ENCODE results near the gene SH3RF1. TPM values are rescaled to one million over a fixed set of nuclear protein-coding genes. Genes with fewer than 3 reads are reported as not detected.

SH3RF1 gene
- total and polyA plus RNA-seq, 7 experiments from 2014 or later = 0.08 to 3.8 (median 0.50) TPM; not detected in 3

DNA sequence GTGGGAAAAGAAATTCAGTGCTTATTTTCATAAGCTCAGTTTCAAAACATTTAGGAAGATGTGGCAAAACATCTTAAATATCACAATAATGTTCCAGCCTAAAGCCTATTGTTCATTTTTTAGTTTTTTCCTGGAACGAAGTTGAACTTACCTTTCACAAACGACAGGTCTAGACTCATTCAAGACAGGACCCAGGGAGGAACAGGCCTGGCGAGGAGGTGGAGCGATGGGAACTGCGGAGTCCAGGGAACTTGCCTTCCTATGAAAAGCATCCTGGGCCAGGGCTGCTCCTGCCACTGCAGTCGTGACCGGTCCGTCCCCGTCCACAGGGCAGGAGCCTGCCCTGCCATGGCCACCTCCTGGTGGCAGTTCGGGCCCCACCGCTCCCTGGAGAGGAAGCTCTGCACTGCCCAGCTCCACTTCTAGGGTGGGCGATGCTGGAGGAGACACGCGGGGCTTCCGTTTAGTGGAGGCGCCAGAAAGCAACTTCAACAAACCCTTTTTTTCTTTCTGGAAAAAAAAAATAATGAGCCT, 164.0 kb downstream of the SH3RF1 start:
- intact Hi-C loops (cut with micrococcal nuclease) = no loop called here
- H3K36me3 ChIP-seq (ENCODE audit: control insufficient read depth in 2 of 3, insufficient read depth in 3 of 3, low read length in 3 of 3) = no peaks in the 10 kb centered on the region

DNA sequence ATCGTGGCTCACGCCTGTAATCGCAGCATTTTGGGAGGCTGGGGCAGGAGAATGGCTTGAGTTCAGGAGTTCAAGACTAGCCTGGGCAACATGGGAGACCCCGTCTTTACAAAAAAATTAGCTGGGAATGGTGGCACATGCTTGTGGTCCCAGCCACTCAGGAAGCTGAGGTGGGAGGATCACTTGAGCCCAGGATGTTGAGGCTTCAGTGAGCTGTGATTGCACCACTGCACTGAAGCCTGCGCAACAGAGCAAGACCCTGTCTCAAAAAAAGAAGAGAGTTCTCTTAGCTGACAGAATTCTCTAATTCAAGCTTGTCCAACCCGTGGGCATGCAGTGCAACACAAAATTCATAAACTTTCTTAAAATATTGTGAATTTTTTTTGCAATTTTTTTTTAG, 165.1 kb downstream of the SH3RF1 start:
- no peak for DNase-seq
- ChIA-PET POLR2A (no interaction called here), CTCF (no interaction called here)
- intact Hi-C loops (cut with micrococcal nuclease) = no loop called here
- ATAC-seq = no peak
- Mint-ChIP-seq H3K27ac (no peak overlapping the region), H3K27me3 (peaks cover 0 to 7% (median 0%) of the 10 kb centered on the region in 5 donors), H3K36me3 (no peaks in the 10 kb centered on the region), H3K4me3 (no peak overlapping the region), H3K4me1 (no peaks in the 10 kb centered on the region), H3K9me3 (no peaks in the 10 kb centered on the region)
- Histone ChIP-seq H3K9me3 (ENCODE audit: control insufficient read depth in 2 of 3, low read length in 3 of 3) (no peaks in the 10 kb centered on the region), H3K27ac (ENCODE audit: low read depth, low read length) (no peak overlapping the region), H3K27me3 (ENCODE audit: control insufficient read depth in 2 of 2, insufficient read depth in 2 of 2, low read length in 2 of 2) (no peaks in the 10 kb centered on the region), H3K4me1 (ENCODE audit: control insufficient read depth in 2 of 2, insufficient read depth in 2 of 2, low read length in 2 of 2) (no peaks in the 10 kb centered on the region), H3K36me3 (ENCODE audit: control insufficient read depth in 2 of 3, insufficient read depth in 3 of 3, low read length in 3 of 3) (no peaks in the 10 kb centered on the region), H3K4me3 (ENCODE audit: low read length) (no peak overlapping the region)

More for the DNA sequence above, 164.0 kb downstream of the SH3RF1 start:
- ChIA-PET POLR2A (no interaction called here), CTCF (no interaction called here)
- Histone ChIP-seq H3K4me3 (ENCODE audit: low read length) (no peak overlapping the region), H3K27me3 (ENCODE audit: control insufficient read depth in 2 of 2, insufficient read depth in 2 of 2, low read length in 2 of 2) (no peaks in the 10 kb centered on the region), H3K9me3 (ENCODE audit: control insufficient read depth in 2 of 3, low read length in 3 of 3) (no peaks in the 10 kb centered on the region), H3K27ac (ENCODE audit: low read depth, low read length) (no peak overlapping the region), H3K4me1 (ENCODE audit: control insufficient read depth in 2 of 2, insufficient read depth in 2 of 2, low read length in 2 of 2) (no peaks in the 10 kb centered on the region)
- ATAC-seq (no peak), DNase-seq (no peak)
- Mint-ChIP-seq H3K9me3 (no peaks in the 10 kb centered on the region), H3K36me3 (no peaks in the 10 kb centered on the region), H3K27me3 (peaks cover 0 to 7% (median 0%) of the 10 kb centered on the region in 5 donors), H3K4me3 (no peak overlapping the region), H3K27ac (no peak overlapping the region), H3K4me1 (no peaks in the 10 kb centered on the region)

DNA sequence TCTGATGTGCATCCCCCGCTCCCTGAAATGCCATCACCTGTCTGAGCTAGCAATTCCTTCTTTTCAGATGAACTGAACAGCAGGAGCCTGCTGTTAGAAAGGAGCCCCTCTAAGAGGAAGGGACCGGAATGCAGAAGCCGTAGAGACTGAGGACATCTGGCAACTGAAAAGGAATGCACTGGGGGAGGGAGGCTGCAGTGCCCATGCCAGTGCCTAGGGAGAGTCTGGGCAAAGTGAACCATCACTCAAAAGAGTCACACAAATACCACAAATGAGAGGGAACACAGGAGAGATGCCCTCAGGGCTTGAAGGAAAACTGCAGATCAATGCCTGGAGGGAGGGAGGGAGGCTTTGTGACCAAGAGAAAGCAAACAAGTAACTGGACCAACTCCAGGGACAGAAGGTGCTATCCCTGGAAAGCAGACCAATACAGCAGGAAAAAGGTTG, 166.8 kb downstream of the SH3RF1 start:
- intact Hi-C loops (cut with micrococcal nuclease) = no loop called here
- no peak overlapping the region for H3K27ac Mint-ChIP-seq
- peaks cover 0 to 7% (median 0%) of the 10 kb centered on the region in 5 donors for H3K27me3 Mint-ChIP-seq
- Histone ChIP-seq H3K9me3 (ENCODE audit: control insufficient read depth in 2 of 3, low read length in 3 of 3) (no peaks in the 10 kb centered on the region), H3K4me3 (ENCODE audit: low read length) (no peak overlapping the region), H3K27ac (ENCODE audit: low read depth, low read length) (no peak overlapping the region), H3K36me3 (ENCODE audit: control insufficient read depth in 2 of 3, insufficient read depth in 3 of 3, low read length in 3 of 3) (no peaks in the 10 kb centered on the region), H3K4me1 (ENCODE audit: control insufficient read depth in 2 of 2, insufficient read depth in 2 of 2, low read length in 2 of 2) (no peaks in the 10 kb centered on the region), H3K27me3 (ENCODE audit: control insufficient read depth in 2 of 2, insufficient read depth in 2 of 2, low read length in 2 of 2) (no peaks in the 10 kb centered on the region)
- H3K4me1 Mint-ChIP-seq = peaks cover 0 to 2% (median 0%) of the 10 kb centered on the region in 7 donors
- ChIA-PET CTCF (no interaction called here), POLR2A (no interaction called here)
- H3K4me3 Mint-ChIP-seq = no peak overlapping the region
- H3K9me3 Mint-ChIP-seq = no peaks in the 10 kb centered on the region
- H3K36me3 Mint-ChIP-seq = no peaks in the 10 kb centered on the region
- DNase-seq = no peak
- no peak for ATAC-seq

DNA sequence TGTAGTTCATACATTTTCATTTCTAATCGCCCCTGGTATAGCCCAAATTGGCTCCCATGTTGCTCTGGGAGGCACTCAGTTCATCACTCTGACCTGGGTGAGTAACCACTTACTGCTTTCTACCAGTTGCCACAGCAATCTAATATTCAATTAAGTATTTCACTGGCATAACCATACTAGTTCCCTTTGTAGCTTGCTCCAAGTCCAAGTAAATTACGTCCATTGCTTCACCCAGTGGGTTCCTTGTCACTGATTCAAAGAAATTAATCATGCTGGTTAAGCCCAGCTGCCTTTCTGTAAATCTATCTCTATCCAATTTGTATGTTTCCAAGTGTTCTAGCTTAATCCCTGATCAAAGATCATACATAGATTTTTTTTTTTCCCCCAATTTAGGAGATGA, 168.7 kb downstream of the SH3RF1 start:
- ChIA-PET POLR2A (no interaction called here), CTCF (no interaction called here)
- DNase-seq (no peak), ATAC-seq (no peak)
- Mint-ChIP-seq H3K9me3 (peaks cover 0 to 5% (median 0%) of the 10 kb centered on the region in 11 donors), H3K36me3 (no peaks in the 10 kb centered on the region), H3K27me3 (peaks cover 0 to 11% (median 0%) of the 10 kb centered on the region in 5 donors), H3K4me1 (peaks cover 0 to 4% (median 0%) of the 10 kb centered on the region in 7 donors), H3K27ac (no peak overlapping the region), H3K4me3 (no peak overlapping the region)
- H3K4me1 ChIP-seq (ENCODE audit: control insufficient read depth in 2 of 2, insufficient read depth in 2 of 2, low read length in 2 of 2) = no peaks in the 10 kb centered on the region
- H3K36me3 ChIP-seq (ENCODE audit: control insufficient read depth in 2 of 3, insufficient read depth in 3 of 3, low read length in 3 of 3) = no peaks in the 10 kb centered on the region
- no peak overlapping the region for H3K27ac ChIP-seq (ENCODE audit: low read depth, low read length)
- H3K27me3 ChIP-seq (ENCODE audit: control insufficient read depth in 2 of 2, insufficient read depth in 2 of 2, low read length in 2 of 2) = no peaks in the 10 kb centered on the region
- intact Hi-C loops (cut with micrococcal nuclease) = no loop called here
- no peaks in the 10 kb centered on the region for H3K9me3 ChIP-seq (ENCODE audit: control insufficient read depth in 2 of 3, low read length in 3 of 3)
- no peak overlapping the region for H3K4me3 ChIP-seq (ENCODE audit: low read length)

DNA sequence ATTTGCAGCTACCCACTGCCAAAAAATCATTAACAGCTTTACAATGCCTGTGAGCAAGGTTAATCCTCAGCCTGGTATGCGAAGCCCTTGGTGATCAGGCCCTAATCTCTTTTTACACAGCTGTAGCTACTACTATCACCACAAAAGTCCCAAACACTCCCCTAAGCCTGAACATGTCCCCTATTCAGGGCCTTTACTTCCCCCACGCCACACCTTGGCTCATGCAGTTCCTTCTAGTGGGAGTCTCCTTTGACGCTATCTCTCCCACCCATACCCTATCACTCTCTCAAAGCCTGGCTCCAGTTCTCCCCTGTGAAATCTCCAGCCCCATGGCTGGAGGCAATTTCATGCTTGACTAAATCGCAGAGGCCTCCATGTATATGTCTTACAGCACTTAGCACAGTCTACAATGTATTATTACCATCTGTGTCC, 170.1 kb downstream of the SH3RF1 start:
- Histone ChIP-seq H3K4me3 (ENCODE audit: low read length) (no peak overlapping the region), H3K36me3 (ENCODE audit: control insufficient read depth in 2 of 3, insufficient read depth in 3 of 3, low read length in 3 of 3) (no peaks in the 10 kb centered on the region), H3K27ac (ENCODE audit: low read depth, low read length) (no peak overlapping the region), H3K27me3 (ENCODE audit: control insufficient read depth in 2 of 2, insufficient read depth in 2 of 2, low read length in 2 of 2) (no peaks in the 10 kb centered on the region), H3K4me1 (ENCODE audit: control insufficient read depth in 2 of 2, insufficient read depth in 2 of 2, low read length in 2 of 2) (no peaks in the 10 kb centered on the region), H3K9me3 (ENCODE audit: control insufficient read depth in 2 of 3, low read length in 3 of 3) (no peaks in the 10 kb centered on the region)
- peaks cover 0 to 19% (median 0%) of the 10 kb centered on the region in 5 donors for H3K27me3 Mint-ChIP-seq
- peaks cover 0 to 5% (median 0%) of the 10 kb centered on the region in 11 donors for H3K9me3 Mint-ChIP-seq
- H3K4me3 Mint-ChIP-seq = no peak overlapping the region
- peaks cover 0 to 4% (median 0%) of the 10 kb centered on the region in 7 donors for H3K4me1 Mint-ChIP-seq
- no peak overlapping the region for H3K27ac Mint-ChIP-seq
- POLR2A ChIA-PET = no interaction called here
- CTCF ChIA-PET = no interaction called here
- intact Hi-C loops (cut with micrococcal nuclease) = no loop called here
- ATAC-seq (no peak), DNase-seq (no peak)
- no peaks in the 10 kb centered on the region for H3K36me3 Mint-ChIP-seq

DNA sequence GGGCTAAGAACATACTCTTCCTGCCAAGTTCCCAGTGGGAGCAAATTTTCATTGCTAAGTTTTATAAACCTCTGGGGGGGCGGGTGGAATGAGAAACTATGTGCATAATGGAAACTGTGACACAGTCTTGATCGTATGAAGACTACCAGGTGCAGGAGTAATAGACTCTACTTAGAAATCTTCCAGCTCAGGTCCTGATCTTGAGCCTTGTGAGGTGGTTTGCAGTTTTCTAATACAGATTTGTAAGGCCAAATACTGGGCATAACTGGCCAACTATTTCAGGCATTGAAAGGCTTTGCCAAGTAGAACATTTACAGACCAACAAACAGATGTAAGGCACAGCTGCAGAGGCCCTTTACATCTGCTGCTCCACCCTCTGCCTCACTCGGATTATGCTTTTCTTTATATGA, 171.0 kb downstream of the SH3RF1 start:
- POLR2A ChIA-PET = no interaction called here
- no peak for ATAC-seq
- Mint-ChIP-seq H3K27ac (no peak overlapping the region), H3K9me3 (peaks cover 0 to 5% (median 0%) of the 10 kb centered on the region in 11 donors), H3K36me3 (no peaks in the 10 kb centered on the region), H3K4me3 (no peak overlapping the region), H3K27me3 (peaks cover 0 to 19% (median 5%) of the 10 kb centered on the region in 5 donors), H3K4me1 (peaks cover 0 to 4% (median 0%) of the 10 kb centered on the region in 7 donors)
- no peaks in the 10 kb centered on the region for H3K9me3 ChIP-seq (ENCODE audit: control insufficient read depth in 2 of 3, low read length in 3 of 3)
- DNase-seq = no peak
- CTCF ChIA-PET = no interaction called here
- H3K27ac ChIP-seq (ENCODE audit: low read depth, low read length) = no peak overlapping the region
- H3K4me1 ChIP-seq (ENCODE audit: control insufficient read depth in 2 of 2, insufficient read depth in 2 of 2, low read length in 2 of 2) = no peaks in the 10 kb centered on the region
- no peak overlapping the region for H3K4me3 ChIP-seq (ENCODE audit: low read length)
- H3K36me3 ChIP-seq (ENCODE audit: control insufficient read depth in 2 of 3, insufficient read depth in 3 of 3, low read length in 3 of 3) = no peaks in the 10 kb centered on the region
- H3K27me3 ChIP-seq (ENCODE audit: control insufficient read depth in 2 of 2, insufficient read depth in 2 of 2, low read length in 2 of 2) = no peaks in the 10 kb centered on the region
- intact Hi-C loops (cut with micrococcal nuclease) = no loop called here

DNA sequence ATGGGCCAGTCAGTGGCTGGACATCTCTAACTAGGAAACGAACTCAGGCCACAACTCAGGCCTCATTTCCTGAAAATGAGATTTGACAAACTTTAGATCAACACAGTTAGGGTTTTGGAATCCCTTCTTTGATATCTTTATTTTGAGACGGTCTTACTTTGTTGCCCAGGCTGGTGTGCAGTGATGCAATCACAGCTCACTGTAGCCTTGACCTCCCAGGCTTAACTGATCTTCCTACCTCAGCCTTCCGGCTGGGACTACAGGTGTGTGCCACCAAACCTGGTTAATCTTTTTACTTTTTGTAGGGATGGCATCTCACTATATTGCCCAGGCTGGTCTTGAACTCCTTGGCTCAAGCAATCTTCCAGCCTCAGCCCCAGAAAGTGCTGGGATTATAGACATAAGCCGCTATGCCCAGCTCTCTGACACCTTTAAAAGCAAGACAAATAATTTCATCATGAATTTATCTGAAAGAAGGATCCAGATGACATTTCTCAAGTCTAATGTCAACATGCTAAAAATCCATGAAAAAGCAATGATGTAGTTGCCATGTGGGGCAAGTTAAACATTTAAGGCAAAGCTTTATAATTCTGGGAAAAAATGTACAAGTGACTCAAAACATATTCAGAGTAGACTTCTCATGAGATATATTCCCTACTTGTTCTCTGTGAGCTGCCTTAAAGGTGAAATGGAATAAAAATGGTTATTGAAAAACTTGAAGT, 171.6 kb downstream of the SH3RF1 start:
- Mint-ChIP-seq H3K27ac (no peak overlapping the region), H3K4me3 (no peak overlapping the region), H3K9me3 (peaks cover 0 to 5% (median 0%) of the 10 kb centered on the region in 11 donors), H3K36me3 (no peaks in the 10 kb centered on the region), H3K4me1 (peaks cover 0 to 4% (median 0%) of the 10 kb centered on the region in 7 donors), H3K27me3 (peaks cover 0 to 16% (median 4%) of the 10 kb centered on the region in 5 donors)
- Histone ChIP-seq H3K36me3 (ENCODE audit: control insufficient read depth in 2 of 3, insufficient read depth in 3 of 3, low read length in 3 of 3) (no peaks in the 10 kb centered on the region), H3K27me3 (ENCODE audit: control insufficient read depth in 2 of 2, insufficient read depth in 2 of 2, low read length in 2 of 2) (no peaks in the 10 kb centered on the region), H3K9me3 (ENCODE audit: control insufficient read depth in 2 of 3, low read length in 3 of 3) (no peaks in the 10 kb centered on the region), H3K4me3 (ENCODE audit: low read length) (no peak overlapping the region), H3K27ac (ENCODE audit: low read depth, low read length) (no peak overlapping the region), H3K4me1 (ENCODE audit: control insufficient read depth in 2 of 2, insufficient read depth in 2 of 2, low read length in 2 of 2) (no peaks in the 10 kb centered on the region)
- DNase-seq (no peak), ATAC-seq (no peak)
- ChIA-PET CTCF (no interaction called here), POLR2A (no interaction called here)
- intact Hi-C loops (cut with micrococcal nuclease) = no loop called here
